Tibial nerve (tissue), 4 donors: Measurements from ENCODE around the gene SAMHD1. TPM values are rescaled to one million over a fixed set of nuclear protein-coding genes. Genes with fewer than 3 reads are reported as not detected.

Experiments used
- DNase-seq, 2 donors: peaks; one replicate each; pipeline ENCODE4 v3.0.0-alpha.2; 2019; ENCODE audit warnings: low spot score in 2 of 2
- H3K27ac ChIP-seq, 4 donors: fragments of 200-600 bp; sonication (generic) in 3 of 4; one replicate each; pipeline ENCODE4 v1.5.1; 2017 to 2019; ENCODE audit warnings: mild to moderate bottlenecking in 1 of 4
- H3K27me3 ChIP-seq, 2 donors: fragments of 200-600 bp; sonication (generic) in 1 of 2; one replicate each; pipeline versions ENCODE4 v1.5.1 to v1.6.0; 2017 to 2019
- H3K36me3 ChIP-seq, 3 donors: fragments of 200-600 bp; sonication (generic); one replicate each; pipeline ENCODE4 v1.5.1; 2018 to 2019
- H3K4me1 ChIP-seq, 4 donors: fragments of 200-600 bp; sonication (generic) in 3 of 4; one replicate each; pipeline ENCODE4 v1.5.1; 2017 to 2019
- H3K4me3 ChIP-seq, 4 donors: fragments of 200-600 bp; sonication (generic) in 3 of 4; one replicate each; pipeline ENCODE4 v1.5.1; 2017 to 2019; ENCODE audit warnings: mild to moderate bottlenecking in 1 of 4, moderate library complexity in 1 of 4
- H3K9me3 ChIP-seq, 4 donors: fragments of 200-600 bp; sonication (generic) in 3 of 4; one replicate each; pipeline ENCODE4 v1.5.1; 2017 to 2019
- CTCF ChIP-seq, 5 experiments: fragments of 200-600 bp in 3 of 5; fragments of 450-650 bp in 2 of 5; sonication (generic) in 3 of 5; IDR thresholded peaks; one replicate each; pipeline ENCODE4 v1.5.1; 2016 to 2019; ENCODE audit warnings: antibody characterized with exemption in 5 of 5, mild to moderate bottlenecking in 3 of 5, moderate library complexity in 2 of 5
- EP300 ChIP-seq, 2 donors: sonication (generic); formaldehyde crosslinking; IDR thresholded peaks; one replicate each; pipeline ENCODE4 v1.6.1; 2017; ENCODE audit warnings: antibody characterized with exemption in 2 of 2, mild to moderate bottlenecking in 1 of 2
- POLR2A ChIP-seq, 2 donors: fragments of 450-650 bp; IDR thresholded peaks; one replicate each; pipeline ENCODE4 v1.6.1; 2017; ENCODE audit warnings: antibody characterized with exemption in 2 of 2, mild to moderate bottlenecking in 2 of 2, moderate library complexity in 2 of 2
- WGBS, 2 donors: methylation state at CpG; one replicate each; pipeline ENCODE4 v1.1.5; 2018; 5-methylcytosine and 5-hydroxymethylcytosine counted together
- total RNA-seq, 4 donors: library from RNA; depleted of rRNA; stranded (reverse); fragments of >200 nt; gene quantifications; one replicate each; pipeline ENCODE4 v1.1.0, GENCODE V29; 2016

The SAMHD1 gene
- total RNA-seq, 4 donors from 2014 or later = 466 to 595 (median 566) TPM

- peaks cover 0 to 88% (median 63%) of the 10 kb centered on the region in 4 donors for H3K4me1 ChIP-seq
- peak overlapping the region in 3 of 4 donors; percentile 43 to 91 (median 59) for H3K27ac ChIP-seq
- no peaks in the 10 kb centered on the region for H3K27me3 ChIP-seq
- 79 to 81% methylated on average over 8 to 9 of the region's 9 CpGs for WGBS, 2 donors
- no peak for DNase-seq
- no peak for TF ChIP-seq POLR2A (IDR thresholded peaks at IDR 0.05)
- no peak for TF ChIP-seq CTCF (IDR thresholded peaks at IDR 0.05)
- no peak for TF ChIP-seq EP300 (IDR thresholded peaks at IDR 0.05)
- no peaks in the 10 kb centered on the region for H3K36me3 ChIP-seq
- H3K4me3 ChIP-seq = no peak overlapping the region
- no peaks in the 10 kb centered on the region for H3K9me3 ChIP-seq
Observed at GRCh38 chr20:36849333-36850065, 102.0 kb downstream of the SAMHD1 start.

- Histone ChIP-seq H3K27ac (peak overlapping the region; percentile 57 to 90 (median 84)), H3K4me3 (no peak overlapping the region), H3K36me3 (no peaks in the 10 kb centered on the region), H3K27me3 (no peaks in the 10 kb centered on the region), H3K4me1 (peaks cover 0 to 88% (median 61%) of the 10 kb centered on the region in 4 donors), H3K9me3 (no peaks in the 10 kb centered on the region)
- no peak for DNase-seq
- TF ChIP-seq EP300 (IDR thresholded peaks at IDR 0.05) (no peak), CTCF (IDR thresholded peaks at IDR 0.05) (no peak), POLR2A (IDR thresholded peaks at IDR 0.05) (no peak)
Observed at GRCh38 chr20:36848677-36849076, 102.8 kb downstream of the SAMHD1 start.

- WGBS, 2 donors = 29 to 45% methylated on average over 5 to 6 of the region's 6 CpGs
- no peaks in the 10 kb centered on the region for H3K36me3 ChIP-seq
- no peaks in the 10 kb centered on the region for H3K27me3 ChIP-seq
- no peak overlapping the region for H3K4me3 ChIP-seq
- DNase-seq = peak in 1 of 2 donors; percentile 53
- no peak for TF ChIP-seq CTCF (IDR thresholded peaks at IDR 0.05)
- TF ChIP-seq POLR2A (IDR thresholded peaks at IDR 0.05) = no peak
- TF ChIP-seq EP300 (IDR thresholded peaks at IDR 0.05) = peak in 1 of 2 donors; percentile 28
- H3K27ac ChIP-seq = peak overlapping the region; percentile 57 to 90 (median 84)
- no peaks in the 10 kb centered on the region for H3K9me3 ChIP-seq
- H3K4me1 ChIP-seq = peaks cover 0 to 88% (median 64%) of the 10 kb centered on the region in 4 donors
Observed at GRCh38 chr20:36848078-36848660, 103.3 kb downstream of the SAMHD1 start.

GRCh38 chr20:36847710-36848040 lies 103.8 kb downstream of the SAMHD1 start:
- TF ChIP-seq POLR2A (IDR thresholded peaks at IDR 0.05) (no peak), EP300 (IDR thresholded peaks at IDR 0.05) (no peak), CTCF (IDR thresholded peaks at IDR 0.05) (no peak)
- H3K36me3 ChIP-seq = no peaks in the 10 kb centered on the region
- H3K4me1 ChIP-seq = peaks cover 0 to 88% (median 68%) of the 10 kb centered on the region in 4 donors
- no peak overlapping the region for H3K4me3 ChIP-seq
- peak overlapping the region; percentile 57 to 90 (median 84) for H3K27ac ChIP-seq
- no peaks in the 10 kb centered on the region for H3K9me3 ChIP-seq
- WGBS, 2 donors = 54 to 83% methylated on average over 1 of the region's 1 CpG
- H3K27me3 ChIP-seq = no peaks in the 10 kb centered on the region
- DNase-seq = no peak

- Histone ChIP-seq H3K36me3 (no peaks in the 10 kb centered on the region), H3K4me3 (no peak overlapping the region), H3K27me3 (no peaks in the 10 kb centered on the region), H3K9me3 (no peaks in the 10 kb centered on the region), H3K4me1 (peaks cover 0 to 88% (median 68%) of the 10 kb centered on the region in 4 donors), H3K27ac (peak overlapping the region; percentile 68 to 90 (median 84))
- peak; percentile 65 to 78 for DNase-seq
- WGBS, 2 donors = 57 to 61% methylated on average over 18 of the region's 18 CpGs
- no peak for TF ChIP-seq CTCF (IDR thresholded peaks at IDR 0.05)
- peak; percentile 77 to 85 for TF ChIP-seq EP300 (IDR thresholded peaks at IDR 0.05)
- TF ChIP-seq POLR2A (IDR thresholded peaks at IDR 0.05) = peak in 1 of 2 donors; percentile 17
Observed at GRCh38 chr20:36847009-36847709, 104.3 kb downstream of the SAMHD1 start.
